ENCODE data around the gene BCL11B.

Gene BCL11B

DNA sequence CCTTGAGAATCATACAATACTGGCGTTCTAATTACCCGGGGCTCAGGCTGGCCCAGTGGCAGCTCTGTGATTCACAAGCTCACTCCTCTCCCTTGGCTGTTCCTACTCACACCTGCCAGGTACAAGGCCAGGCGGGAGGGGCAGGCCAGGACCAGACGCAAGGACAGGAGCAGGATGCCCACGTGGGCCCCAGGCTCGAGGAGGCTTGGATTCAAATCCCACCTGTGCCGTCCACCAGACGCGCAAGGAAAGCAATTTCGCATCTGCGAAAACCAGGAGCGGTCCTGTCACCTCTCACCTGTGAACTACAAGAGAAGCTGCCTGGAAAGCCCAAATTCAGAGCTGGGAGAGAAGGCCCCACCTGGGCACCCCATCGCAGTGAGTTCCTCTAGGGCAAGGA, 50.6 kb downstream of the BCL11B start:
- Histone ChIP-seq H2AFZ (ENCODE audit: low read depth, low read length, severe bottlenecking) (no peak overlapping the region), H3F3A (ENCODE audit: insufficient read depth) (no peaks in the 10 kb centered on the region)

DNA sequence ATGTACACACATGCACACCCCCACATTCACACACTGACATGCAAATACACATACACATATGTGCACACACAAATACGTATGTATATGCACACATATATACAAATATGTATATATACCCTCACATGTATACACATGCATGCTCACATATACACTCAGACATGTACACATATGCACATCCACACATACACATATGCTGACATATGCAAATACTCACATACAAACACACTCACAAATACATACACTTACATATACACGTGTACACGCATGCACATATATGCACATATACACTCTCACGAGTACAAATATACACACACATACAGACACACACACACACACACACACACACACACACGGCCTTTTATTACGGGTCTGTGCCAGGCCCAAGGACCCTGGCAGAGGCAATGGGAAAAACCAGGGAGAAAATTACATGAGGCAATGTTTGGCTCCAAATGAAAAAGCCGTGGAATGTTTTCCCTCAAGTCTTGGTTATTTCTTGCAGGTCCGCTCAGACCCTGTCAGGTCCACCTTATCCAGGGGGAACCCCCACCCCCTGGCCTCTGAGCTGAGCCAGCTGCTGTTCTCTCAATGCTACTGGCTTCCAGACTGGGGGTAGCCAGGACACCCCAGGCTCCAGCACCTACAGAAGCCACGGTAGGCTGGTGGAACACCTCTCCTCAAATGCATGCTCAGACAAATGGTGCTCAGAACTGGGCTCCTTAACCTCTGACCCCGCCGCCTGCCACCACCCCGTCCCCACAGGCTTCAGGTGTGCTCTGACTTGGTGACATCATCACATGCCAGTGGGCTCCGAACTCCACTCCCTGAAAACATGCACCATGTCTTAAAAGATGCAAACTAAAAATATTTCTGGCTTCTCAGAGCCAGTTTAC, 54.7 kb downstream of the BCL11B start:
- Histone ChIP-seq H3K9ac (ENCODE audit: low read length) (no peak overlapping the region), H3K9me3 (ENCODE audit: insufficient read depth, low read length) (no peaks in the 10 kb centered on the region), H2AFZ (ENCODE audit: low read depth, low read length, severe bottlenecking) (no peak overlapping the region), H3K27me3 (ENCODE audit: low read length) (no peaks in the 10 kb centered on the region), H3K79me2 (ENCODE audit: insufficient read depth, low read length) (no peaks in the 10 kb centered on the region), H3K9me2 (replicated peaks; ENCODE audit: insufficient read depth, low read length) (no peaks in the 10 kb centered on the region), H3K36me3 (ENCODE audit: low read length) (no peaks in the 10 kb centered on the region), H3K4me3 (ENCODE audit: insufficient read depth, low read length, poor library complexity, severe bottlenecking) (no peak overlapping the region), H3K27ac (ENCODE audit: low read depth, low read length) (no peak overlapping the region), H4K20me1 (ENCODE audit: low read depth, low read length) (no peaks in the 10 kb centered on the region), H3K4me2 (ENCODE audit: low read depth, low read length, poor library complexity, severe bottlenecking) (no peak overlapping the region), H3F3A (ENCODE audit: insufficient read depth) (no peaks in the 10 kb centered on the region)
- TF ChIP-seq EZH2phosphoT487 (conservative IDR thresholded peaks at IDR 0.05; ENCODE audit: low read length): no peak
- TF ChIP-seq, protein P1, sequence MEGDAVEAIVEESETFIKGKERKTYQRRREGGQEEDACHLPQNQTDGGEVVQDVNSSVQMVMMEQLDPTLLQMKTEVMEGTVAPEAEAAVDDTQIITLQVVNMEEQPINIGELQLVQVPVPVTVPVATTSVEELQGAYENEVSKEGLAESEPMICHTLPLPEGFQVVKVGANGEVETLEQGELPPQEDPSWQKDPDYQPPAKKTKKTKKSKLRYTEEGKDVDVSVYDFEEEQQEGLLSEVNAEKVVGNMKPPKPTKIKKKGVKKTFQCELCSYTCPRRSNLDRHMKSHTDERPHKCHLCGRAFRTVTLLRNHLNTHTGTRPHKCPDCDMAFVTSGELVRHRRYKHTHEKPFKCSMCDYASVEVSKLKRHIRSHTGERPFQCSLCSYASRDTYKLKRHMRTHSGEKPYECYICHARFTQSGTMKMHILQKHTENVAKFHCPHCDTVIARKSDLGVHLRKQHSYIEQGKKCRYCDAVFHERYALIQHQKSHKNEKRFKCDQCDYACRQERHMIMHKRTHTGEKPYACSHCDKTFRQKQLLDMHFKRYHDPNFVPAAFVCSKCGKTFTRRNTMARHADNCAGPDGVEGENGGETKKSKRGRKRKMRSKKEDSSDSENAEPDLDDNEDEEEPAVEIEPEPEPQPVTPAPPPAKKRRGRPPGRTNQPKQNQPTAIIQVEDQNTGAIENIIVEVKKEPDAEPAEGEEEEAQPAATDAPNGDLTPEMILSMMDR (IDR thresholded peaks at IDR 0.05; ENCODE audit: insufficient read depth, low read length, poor library complexity, severe bottlenecking): no peak

More for the DNA sequence above, 50.6 kb downstream of the BCL11B start:
- Histone ChIP-seq H3K9ac (ENCODE audit: low read length) (no peak overlapping the region), H3K4me3 (ENCODE audit: insufficient read depth, low read length, poor library complexity, severe bottlenecking) (no peak overlapping the region), H3K4me2 (ENCODE audit: low read depth, low read length, poor library complexity, severe bottlenecking) (no peak overlapping the region), H3K79me2 (ENCODE audit: insufficient read depth, low read length) (no peaks in the 10 kb centered on the region), H3K9me2 (replicated peaks; ENCODE audit: insufficient read depth, low read length) (no peaks in the 10 kb centered on the region), H3K36me3 (ENCODE audit: low read length) (no peaks in the 10 kb centered on the region), H4K20me1 (ENCODE audit: low read depth, low read length) (no peaks in the 10 kb centered on the region), H3K9me3 (ENCODE audit: insufficient read depth, low read length) (no peaks in the 10 kb centered on the region), H3K27ac (ENCODE audit: low read depth, low read length) (no peak overlapping the region), H3K27me3 (ENCODE audit: low read length) (no peaks in the 10 kb centered on the region)
- TF ChIP-seq, protein P1 (IDR thresholded peaks at IDR 0.05; ENCODE audit: insufficient read depth, low read length, poor library complexity, severe bottlenecking): no peak
- no peak for TF ChIP-seq EZH2phosphoT487 (conservative IDR thresholded peaks at IDR 0.05; ENCODE audit: low read length)

DNA sequence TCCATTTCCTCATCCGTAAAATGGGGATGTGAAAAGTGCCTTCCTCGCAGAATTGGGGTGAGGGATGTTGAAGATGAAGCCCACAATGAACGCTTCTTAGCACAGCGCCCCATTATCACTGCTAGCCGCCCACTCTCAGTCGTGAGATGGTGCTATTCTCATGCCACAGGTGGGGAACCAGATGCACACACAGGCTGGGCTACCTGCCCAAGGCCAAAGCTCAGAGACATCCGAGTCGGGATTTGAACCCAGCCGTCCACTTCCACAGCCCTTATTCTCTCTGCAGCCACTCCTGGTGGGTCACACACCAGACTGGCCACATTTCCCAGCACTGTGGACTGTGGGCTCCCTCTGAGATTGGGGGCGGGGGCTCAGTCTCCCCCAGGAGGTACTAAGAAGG, 55.8 kb downstream of the BCL11B start:
- Histone ChIP-seq H3K27ac (ENCODE audit: low read depth, low read length) (no peak overlapping the region), H3K9me3 (ENCODE audit: insufficient read depth, low read length) (no peaks in the 10 kb centered on the region), H4K20me1 (ENCODE audit: low read depth, low read length) (no peaks in the 10 kb centered on the region), H3K9ac (ENCODE audit: low read length) (no peak overlapping the region), H3K4me3 (ENCODE audit: insufficient read depth, low read length, poor library complexity, severe bottlenecking) (no peak overlapping the region), H3K79me2 (ENCODE audit: insufficient read depth, low read length) (no peaks in the 10 kb centered on the region), H3K4me2 (ENCODE audit: low read depth, low read length, poor library complexity, severe bottlenecking) (no peak overlapping the region), H3K27me3 (ENCODE audit: low read length) (no peaks in the 10 kb centered on the region), H2AFZ (ENCODE audit: low read depth, low read length, severe bottlenecking) (no peak overlapping the region), H3F3A (ENCODE audit: insufficient read depth) (no peaks in the 10 kb centered on the region), H3K36me3 (ENCODE audit: low read length) (no peaks in the 10 kb centered on the region), H3K9me2 (replicated peaks; ENCODE audit: insufficient read depth, low read length) (no peaks in the 10 kb centered on the region)
- no peak for TF ChIP-seq EZH2phosphoT487 (conservative IDR thresholded peaks at IDR 0.05; ENCODE audit: low read length)
- TF ChIP-seq, protein P1 (IDR thresholded peaks at IDR 0.05; ENCODE audit: insufficient read depth, low read length, poor library complexity, severe bottlenecking): no peak

Measured in SU-DHL-6 (cell line).